HG03066 (cell line): Measurements from ENCODE around the gene THSD7A.
A peak's percentile ranks its signal among the peaks of the same experiment; 100 is the strongest.

Source experiments
- ATAC-seq: cut with Tn5 transposase; IDR thresholded peaks from one replicate; pipeline ENCODE4 v1.9.1; 2021; ENCODE audit warnings: low read depth; ENCODE audit not compliant: unreplicated experiment

The THSD7A gene

DNA sequence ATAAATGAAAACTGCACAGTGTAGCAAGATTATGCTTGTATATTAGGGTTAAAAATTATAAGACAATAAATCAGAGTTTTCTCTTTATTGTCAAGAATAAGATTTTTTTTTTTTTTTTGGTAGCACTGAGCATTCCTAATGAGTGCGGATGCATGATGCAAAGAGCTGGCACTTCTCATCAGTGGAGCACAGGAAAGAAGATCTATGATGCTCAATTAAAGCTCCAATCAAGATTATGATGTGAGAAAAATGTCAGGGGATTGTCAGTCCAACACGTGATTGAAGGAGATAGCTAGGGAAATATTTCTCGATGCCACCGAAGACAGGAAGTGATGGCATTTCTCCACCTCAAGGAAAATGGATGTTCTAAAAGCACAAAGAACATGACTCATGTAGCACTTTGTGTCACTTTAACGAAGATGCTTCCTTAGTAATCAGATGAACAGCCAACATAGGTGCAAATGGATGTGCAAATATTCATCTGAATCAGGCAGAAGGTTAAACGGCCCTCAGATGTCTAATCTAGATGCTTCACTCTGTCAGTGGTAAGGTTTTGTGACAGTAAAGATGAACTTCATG, 240.9 kb downstream of the THSD7A start:
- ATAC-seq = no peak

DNA sequence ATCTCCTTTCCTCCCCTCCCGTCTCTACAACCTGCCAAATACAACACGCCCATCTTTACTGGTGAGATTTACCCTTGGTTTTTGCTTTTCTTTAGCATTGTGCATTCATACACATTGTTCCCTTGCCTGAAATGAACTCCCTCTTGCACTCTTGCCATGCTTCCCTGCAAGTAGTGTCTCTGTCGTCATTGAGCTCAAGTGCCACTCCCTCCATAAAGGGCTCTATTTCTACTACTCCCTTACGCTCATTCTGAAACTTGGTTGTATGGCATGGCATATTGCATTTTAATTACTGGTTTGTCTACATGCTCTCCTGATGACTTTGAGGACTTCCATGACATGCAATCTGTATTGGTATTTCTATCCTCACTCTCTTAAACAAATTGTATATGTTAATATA, 242.7 kb downstream of the THSD7A start:
- ATAC-seq = no peak

- no peak for ATAC-seq
Observed at GRCh38 chr7:11587814-11588213, 244.2 kb downstream of the THSD7A start.

DNA sequence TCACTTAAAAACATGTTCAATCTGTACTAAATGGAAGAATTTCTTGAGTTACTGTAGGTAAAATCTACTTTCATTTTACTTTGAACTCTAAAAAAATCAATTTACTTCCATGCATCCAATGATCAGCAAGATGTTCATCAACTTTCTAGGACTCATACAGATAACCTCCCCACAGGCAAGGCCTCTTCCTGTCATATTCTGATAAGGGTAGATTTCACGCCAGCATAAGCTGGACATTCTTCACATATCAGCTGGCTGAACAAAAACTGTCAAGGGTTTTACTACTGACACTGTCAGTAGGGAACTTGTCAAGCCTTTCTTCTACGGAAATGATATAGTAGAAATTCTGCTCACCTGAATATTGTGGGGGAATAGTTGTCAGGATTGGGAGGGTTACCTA, 244.9 kb downstream of the THSD7A start:
- no peak for ATAC-seq

DNA sequence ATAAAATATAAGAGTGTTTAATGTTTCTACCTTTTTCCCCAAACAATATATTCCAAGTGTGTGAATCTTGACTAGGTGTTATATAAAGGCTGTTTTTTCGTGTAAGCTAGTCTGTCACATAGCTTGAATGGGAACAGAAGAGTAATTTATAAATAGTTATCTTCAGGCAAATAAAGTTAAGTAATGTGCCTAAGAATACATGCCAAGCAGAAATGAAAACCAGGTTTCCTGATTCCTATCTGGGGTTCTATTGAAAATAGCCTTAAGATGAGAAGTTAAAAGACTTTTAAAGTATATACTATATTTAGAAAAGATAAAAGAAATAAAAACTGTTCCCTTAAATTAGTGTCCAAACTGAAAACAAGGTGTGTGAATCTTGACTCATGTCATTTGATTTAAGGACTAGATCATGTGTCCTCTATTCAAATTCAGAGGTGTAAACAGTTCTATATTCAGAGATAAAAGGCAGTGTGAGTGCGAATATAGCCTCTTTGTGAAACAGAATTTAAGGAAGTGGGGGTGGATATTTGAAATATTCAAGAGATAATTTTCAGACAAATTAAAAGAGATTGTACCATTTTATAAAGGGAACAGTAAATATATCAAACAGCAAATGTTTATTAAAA, 247.5 kb downstream of the THSD7A start:
- no peak for ATAC-seq

GRCh38 chr7:11579141-11579540, 252.9 kb downstream of the THSD7A start:
- no peak for ATAC-seq

DNA sequence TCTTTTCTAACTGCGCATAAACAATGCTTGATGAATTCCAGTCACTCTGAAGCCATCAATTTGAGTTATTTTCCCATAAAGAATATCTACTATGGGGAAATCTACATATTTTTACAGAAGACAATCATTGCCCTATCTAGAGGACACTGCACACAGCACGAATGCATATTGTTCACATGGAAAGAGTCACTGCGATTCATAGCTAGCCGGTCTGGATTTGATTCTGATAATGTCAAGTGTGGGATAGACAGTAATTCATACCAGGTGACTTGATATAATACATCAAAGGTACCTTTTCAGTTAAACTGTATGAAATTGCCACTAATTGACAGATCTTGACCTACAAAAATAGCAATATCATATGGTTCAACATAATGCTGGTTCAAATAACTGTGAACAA, 255.7 kb downstream of the THSD7A start:
- ATAC-seq = no peak

GRCh38 chr7:11573128-11573750, 258.8 kb downstream of the THSD7A start:
- ATAC-seq = no peak

DNA sequence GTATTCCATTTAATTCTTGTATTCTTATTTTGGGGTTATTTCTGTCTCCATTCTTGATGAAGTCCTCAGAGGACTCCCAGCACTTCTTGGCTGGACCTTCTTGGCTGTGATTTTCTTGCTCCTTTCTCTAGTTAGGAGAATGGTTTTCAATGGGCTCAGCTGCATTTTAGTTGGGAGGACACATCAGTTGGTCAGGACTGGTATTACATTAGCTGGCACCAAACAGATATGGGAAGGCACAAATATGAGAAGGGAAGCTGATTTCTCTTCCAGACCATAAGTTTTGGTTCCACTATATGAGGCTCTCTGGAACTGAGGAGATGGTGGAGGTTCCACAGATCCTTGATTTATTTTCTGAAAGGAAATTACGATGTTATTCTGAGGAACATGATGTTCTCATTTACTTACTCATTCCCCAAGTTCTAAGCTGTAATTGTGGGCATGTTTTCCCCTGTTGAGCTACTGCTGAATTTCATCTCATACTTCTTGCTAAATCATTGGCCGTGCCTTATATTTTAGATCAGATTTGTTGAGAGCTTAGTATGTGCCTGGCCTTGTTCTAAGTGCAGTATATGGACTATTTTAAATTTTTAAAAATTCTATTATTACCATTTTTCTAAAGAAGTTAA, 261.0 kb downstream of the THSD7A start:
- ATAC-seq = no peak

GRCh38 chr7:11570205-11570604, 261.8 kb downstream of the THSD7A start:
- ATAC-seq = no peak

DNA sequence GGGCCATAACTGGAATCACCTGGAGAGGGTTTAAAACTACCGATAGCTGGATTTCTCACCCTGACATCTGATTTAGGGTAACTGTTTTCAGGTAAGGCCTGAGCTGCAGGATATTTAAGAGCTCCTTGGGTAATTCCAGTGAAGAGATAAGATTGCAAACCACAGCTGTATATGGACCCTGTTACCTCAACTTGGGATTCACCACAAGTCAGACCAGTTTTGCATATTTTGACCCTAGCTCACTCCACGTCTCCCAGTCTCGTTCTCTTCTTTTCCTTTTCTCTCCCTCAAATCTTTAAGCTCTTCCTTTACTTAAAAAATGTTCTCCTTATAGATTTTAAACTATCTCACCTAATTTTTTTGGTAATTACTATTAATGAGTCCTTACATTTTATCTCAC, 264.4 kb downstream of the THSD7A start:
- ATAC-seq = no peak

GRCh38 chr7:11557627-11558026, 274.4 kb downstream of the THSD7A start:
- peak; percentile 84 for ATAC-seq

GRCh38 chr7:11552676-11553296, 279.2 kb downstream of the THSD7A start:
- no peak for ATAC-seq

DNA sequence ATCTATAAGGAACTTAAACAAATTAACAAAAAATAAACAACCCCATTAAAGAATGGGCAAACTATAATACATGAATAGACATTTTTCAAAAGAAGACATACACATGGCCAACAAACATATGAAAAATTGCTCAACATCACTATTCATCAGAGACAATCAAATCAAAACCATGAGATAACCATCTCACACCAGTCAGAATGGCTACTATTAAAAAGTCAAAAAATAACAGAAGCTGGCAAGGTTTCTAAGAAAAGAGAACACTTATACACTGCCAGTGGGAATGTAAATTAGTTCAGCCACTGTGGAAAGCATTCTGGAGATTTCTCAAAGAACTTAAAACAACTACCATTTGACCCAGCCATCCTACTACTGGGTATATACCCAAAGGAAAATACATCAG, 280.5 kb downstream of the THSD7A start:
- ATAC-seq = no peak

- ATAC-seq = no peak
Observed at GRCh38 chr7:11548532-11548931, 283.5 kb downstream of the THSD7A start.

DNA sequence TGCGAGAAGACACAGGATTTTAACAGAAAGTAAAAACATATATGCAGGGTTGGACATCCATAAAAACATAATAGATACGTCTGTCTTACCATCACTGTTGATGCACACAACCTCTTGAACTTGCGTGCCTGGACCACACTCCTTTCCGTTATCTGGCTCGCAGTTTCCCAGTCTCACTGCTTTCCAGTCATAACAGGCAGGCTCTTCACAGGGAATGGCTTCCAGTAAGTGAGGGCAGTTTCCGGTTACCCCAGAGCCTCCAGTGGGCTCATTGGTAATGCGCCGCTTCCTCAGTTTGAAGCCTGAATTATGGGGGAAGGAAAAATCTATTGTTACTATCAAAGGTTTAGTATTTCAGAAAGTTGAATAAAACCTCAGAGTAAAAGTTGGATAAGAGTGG, 290.7 kb downstream of the THSD7A start:
- no peak for ATAC-seq

DNA sequence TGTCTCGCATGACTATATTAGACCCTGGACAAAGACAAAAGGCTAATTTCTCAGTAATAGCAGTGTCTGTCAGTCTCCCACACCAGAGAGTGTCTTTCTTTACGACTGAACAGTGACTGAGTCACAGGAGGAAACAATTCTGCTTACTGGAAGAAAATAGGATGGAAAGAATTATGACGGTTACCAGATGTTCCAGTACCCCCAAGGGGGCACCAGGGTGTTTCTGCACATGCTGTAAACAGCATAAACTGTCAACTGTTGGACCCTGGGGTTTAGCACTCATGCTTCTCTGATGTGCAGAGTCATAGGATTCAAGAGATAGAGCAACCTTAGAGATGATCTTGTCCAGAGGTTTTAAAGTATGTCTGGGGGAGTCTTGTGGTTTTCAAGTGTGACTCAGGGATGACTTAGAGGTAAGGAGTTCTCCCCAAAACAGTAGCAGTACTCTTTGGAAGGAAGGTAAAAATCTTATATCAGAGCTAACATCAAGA, 291.7 kb downstream of the THSD7A start:
- ATAC-seq = no peak

DNA sequence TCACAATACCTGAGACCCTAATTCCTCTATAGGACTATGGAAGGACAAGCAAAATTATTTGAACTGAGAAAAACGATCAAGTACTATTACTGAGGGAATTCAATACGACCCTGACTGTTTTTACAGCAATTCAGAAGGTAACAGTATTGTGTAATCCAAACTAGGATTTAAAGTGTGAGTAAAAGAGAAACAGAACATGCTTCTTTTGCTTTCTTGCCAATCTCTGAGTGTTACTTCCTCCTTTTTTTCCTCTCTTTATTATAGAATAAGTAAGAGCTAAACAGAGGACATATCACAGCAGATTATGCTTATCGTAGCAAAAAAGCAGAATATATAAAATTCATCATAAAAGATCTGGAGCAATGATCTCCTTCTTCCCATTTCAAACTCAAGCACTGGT, 292.1 kb downstream of the THSD7A start:
- no peak for ATAC-seq

- ATAC-seq = no peak
Observed at GRCh38 chr7:11538751-11539299, 293.2 kb downstream of the THSD7A start.

GRCh38 chr7:11533229-11533820, 298.7 kb downstream of the THSD7A start:
- ATAC-seq = no peak

- ATAC-seq = no peak
Observed at GRCh38 chr7:11529382-11529781, 302.6 kb downstream of the THSD7A start.
